GM19452 (cell line): ENCODE measurements around the gene CNN1.

Source experiments
- ATAC-seq: cut with Tn5 transposase; IDR thresholded peaks from one replicate; pipeline ENCODE4 v1.9.1; 2021; ENCODE audit not compliant: unreplicated experiment

Gene CNN1

DNA sequence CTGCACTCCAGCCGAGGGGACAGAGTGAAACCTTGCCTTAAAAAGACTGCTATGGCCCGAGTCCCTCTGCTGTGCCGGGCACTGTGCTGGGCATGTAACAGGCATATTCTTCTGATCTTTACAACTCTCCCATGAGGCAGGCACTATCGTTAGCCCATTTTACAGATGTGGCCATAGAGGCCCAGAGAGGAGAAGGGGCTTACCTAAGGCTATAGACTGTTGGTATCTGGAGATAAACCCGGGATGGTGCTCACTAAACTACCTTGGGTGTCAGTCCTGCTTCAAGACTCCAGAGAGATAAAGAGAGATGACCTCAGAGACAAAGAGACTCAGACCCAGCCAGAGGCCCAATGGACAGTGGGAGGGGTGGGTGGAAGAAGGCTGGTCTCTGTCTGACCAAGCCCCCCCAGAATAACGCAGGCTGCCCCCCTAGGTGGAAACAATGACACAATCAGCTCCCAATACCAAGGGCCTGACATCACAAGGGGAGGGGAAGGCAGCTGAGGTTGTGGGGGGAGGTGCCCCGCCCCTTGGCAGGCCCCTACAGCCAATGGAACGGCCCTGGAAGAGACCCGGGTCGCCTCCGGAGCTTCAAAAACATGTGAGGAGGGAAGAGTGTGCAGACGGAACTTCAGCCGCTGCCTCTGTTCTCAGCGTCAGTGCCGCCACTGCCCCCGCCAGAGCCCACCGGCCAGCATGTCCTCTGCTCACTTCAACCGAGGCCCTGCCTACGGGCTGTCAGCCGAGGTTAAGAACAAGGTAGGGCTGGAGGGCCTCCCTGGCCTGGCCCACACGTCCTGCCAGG lies at the start of gene CNN1:
CNN1 (plus strand) TSS at position 620 of the 805 bp plus-strand sequence; CDS start at position 697, 77 bp downstream.
- ATAC-seq = no peak

DNA sequence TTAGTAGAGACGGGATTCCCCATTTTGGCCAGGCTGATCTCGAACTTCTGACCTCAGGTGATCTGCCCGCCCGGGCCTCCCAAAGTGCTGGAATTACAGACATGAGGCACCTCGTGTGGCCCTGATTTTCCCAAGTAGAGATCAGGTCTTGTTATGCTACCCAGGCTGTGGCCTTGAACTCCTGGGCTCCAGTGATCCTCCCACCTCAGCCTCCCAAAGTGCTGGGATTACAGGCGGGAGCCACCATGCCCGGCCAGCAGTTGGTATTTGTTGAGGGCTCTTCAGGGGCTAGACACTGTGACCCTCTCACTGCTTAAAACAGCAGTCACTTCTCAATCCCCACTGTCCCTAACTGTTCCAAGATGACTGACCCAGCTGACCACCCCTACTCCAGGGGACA lies 49.3 kb upstream of the CNN1 start:
- ATAC-seq = no peak

DNA sequence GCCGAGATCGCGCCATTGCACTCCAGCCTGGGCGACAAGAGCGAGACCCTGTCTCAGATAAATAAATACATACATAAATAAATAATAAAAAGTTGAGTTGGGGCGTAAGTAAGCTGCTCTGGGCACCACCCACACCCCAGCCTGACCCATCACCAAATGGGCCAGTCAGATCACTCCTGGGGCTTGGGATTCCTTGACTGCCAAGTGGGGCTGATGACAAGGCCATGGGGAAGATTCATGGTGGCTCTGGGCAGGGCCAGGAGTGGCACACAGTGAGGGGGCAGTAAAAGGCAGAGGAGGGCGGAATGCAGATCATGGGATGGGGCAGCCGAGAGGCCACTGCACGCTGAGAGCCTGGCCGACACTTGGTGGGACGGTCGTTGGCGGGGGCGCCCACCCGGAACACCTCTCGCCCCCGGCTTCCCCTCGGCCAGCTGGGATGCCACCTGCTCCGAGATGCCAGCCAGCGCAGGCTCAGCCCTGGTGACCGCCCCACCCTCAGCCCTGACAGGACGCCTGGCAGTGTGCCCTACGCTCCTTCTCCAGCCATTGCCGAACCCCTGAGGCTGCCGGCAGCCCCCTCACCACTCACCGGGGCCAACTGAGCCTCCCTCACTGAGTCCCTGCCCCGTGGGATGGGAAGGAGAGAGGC lies 43.9 kb upstream of the CNN1 start:
- ATAC-seq = no peak

DNA sequence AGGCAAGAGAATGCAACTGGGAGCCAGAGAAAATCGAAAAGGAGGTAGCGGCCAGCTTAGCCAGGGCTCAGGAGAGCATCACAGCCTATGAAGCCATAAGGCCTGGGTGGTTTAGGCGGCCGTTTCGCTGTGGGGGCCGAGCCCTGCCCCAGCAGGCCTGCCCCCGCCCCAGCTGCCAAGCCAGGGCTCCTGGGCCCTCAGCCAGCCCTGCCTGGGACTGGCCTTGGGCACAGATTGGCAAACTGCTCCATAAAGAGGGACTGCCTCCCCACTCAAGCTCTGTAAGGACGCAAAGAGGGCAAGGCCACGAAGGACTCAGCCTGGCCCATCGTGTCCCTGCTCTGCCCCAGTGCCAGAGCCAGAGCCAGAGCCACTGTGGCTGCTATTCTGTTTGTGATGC lies 43.2 kb upstream of the CNN1 start:
- no peak for ATAC-seq

DNA sequence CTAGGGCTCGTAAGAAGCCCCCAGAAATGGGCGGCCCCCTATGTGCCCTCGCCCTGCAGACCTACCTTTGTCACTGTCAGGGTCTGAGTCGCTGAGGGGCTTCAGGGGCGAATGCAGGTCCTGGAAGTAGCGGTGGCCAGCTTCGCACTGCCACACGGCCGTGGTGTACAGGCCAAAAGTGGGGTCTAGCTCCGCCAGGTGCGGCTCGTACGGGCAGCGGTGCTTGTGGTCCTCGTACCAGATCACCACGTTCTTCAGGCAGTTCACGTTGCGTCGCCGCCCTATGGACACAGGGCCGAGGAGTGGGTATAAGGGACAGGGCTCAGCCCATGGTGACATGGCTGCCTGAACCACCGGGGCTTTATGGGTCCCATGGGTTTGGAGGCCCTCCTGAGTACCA lies 42.8 kb upstream of the CNN1 start:
- ATAC-seq = no peak

DNA sequence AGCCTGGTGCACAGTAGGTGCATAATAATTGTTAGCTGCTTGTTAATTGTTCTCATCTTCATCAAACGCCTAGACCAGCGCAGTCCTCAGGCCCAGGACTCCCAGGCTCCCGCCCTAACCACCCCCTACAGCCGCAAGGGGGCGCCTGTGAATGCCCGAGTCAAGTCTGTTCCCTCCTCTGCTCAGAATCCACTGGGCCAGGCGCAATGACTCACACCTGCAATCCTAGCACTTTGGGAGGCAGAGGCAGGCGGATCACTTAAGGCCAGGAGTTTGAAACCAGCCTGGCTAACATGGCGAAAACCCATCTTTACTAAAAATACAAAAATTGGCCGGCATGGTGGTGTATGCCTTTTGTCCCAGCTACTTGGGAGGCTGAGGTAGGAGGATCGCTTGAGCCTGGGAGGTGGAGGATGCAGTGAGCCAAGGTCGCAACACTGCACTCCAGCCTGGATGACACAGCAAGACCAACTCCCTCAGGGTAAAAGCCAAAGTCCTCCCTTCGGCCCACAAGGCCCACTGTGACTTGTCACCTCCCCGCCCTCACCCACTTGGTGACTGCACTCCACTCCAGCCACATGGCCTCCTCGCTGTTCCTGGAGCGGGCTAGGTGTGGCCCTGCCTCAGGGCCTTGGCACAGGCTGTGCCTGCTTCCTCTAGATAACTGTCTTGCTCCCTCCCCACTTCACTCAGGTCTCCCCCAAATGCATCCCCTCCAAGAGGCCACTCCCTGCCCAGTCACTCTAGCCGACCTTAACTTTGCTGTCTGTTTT lies 42.1 kb upstream of the CNN1 start:
- ATAC-seq = no peak

DNA sequence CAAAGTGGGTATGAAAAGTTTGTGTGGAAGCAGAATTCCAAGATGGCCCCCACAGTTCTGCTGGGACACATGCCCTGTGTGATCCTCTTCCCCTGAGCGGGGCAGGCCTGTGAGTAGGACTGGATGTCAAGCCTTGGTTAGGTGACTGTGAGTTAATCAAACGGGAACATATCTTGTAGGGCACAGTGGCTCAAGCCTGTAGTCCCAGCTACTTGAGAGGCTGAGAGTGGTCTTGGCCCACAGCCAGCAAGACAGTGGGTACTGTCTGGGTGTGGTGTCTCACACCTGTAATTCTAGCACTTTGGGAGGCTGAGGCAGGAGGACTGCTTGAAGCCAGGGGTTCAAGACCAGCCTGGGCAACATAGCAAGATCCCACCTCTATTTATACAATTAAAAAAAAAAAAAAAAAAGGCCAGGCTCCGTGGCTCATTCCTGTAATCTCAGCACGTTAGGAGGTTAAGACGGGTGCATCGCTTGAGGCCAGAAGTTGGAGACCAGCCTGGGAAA lies 39.4 kb upstream of the CNN1 start:
- ATAC-seq = no peak

DNA sequence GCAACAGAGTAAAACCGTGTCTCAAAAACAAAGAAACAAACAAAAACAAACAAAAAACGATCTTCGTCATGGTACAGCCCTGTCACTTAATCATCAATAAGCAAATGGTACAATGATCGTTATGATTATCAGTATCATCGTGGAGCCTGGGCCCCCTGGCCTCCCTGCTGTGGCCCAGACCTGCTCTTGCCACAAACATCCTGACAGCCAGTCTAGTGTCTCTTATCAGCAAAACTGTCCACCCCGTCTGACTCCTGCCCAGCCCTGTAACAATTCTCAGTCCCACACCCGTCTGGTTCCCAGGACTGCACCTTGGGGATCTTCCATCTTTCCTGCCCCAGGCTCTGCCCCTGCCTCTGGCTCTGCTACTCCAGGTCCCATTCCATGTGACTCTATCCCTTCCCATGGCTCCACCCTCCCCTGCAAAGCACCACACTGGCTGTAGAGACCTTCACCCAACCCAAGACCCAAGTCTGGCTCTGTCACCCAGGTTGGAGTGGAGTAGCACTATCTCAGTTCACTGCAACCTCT lies 38.7 kb upstream of the CNN1 start:
- no peak for ATAC-seq

DNA sequence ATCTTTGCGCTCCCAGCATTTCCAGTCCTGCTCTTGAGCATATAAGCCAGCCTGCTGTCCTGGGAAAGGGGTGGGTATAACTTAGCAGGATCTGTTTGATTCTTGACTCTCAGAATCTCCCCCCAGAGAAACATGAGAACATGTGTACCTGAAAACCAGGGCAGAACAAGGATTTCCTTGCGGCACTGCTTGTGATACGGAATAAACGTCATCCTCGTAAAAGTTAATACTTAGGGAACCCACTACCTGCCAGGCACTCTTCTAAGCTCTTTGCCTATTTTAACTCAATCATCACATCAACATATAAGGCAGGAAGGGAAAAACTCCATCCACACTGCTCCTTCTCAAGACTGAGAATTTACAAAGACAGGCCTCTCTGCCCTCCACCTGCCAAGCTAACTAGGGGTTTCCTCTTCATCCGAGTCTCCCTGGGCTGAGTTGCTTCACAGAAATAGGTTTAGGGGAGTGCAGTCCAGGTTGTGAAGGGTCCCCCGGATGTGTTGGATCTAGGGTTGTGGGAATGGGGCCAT lies 34.1 kb upstream of the CNN1 start:
- ATAC-seq = no peak

DNA sequence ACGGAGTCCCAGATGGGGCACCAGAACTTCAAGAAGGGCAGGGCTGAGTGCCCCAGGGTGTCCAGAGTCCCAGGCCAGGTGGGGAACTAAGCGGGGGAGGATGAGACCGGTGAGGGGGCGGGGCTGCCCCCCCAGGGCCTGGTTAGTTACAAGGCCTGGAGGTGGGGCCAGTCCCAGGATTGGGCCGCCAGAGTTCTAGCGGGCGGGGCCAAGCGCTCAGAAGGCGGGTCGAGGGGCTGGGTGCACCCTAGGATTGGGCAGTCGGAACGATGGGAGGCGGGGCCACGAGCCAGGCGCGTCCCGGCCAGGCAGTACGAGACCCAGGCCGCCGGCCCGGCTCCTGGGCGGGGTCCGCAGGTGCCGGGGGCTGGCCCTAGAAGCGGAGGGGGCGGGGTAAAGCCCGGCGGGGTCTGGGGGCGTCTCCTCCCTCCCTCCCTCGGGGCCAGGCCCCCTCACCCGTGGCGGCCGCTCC lies 33.6 kb upstream of the CNN1 start:
- peak; percentile 90 for ATAC-seq

DNA sequence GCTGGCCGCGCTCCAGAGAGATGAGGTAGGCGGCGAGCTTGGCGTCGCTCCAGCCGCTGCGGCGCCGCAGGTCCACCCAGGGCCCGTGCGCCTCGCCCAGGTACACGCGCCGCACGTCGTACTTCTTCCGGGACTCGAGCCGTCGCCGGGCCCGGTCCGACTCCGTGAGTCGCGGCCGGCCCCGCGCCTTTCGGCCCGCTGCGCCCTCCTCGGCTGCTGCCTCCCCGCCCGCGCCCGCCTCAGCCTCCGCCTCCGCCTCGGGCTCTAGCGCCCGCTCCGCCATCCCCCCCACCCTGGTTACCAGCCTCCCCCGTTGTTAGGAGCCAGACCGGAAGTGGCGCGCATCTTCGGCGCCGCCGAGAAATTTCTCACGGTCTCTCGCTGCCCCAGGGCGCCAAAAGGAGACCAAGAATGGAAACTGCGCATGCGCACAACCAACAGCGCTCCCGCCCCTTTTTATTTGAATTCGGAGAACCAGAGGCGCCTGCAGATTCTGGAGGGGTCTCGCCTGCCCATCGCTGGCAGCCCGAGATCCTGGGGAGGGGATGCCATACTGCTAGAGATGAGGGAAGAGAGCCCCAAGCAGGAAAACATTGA lies 33.0 kb upstream of the CNN1 start, which contains the start of gene ZNF653:
ZNF653 (minus strand) TSS at position 336 of the 597 bp plus-strand sequence; CDS start at position 283, 53 bp downstream.
- peak; percentile 53 for ATAC-seq

DNA sequence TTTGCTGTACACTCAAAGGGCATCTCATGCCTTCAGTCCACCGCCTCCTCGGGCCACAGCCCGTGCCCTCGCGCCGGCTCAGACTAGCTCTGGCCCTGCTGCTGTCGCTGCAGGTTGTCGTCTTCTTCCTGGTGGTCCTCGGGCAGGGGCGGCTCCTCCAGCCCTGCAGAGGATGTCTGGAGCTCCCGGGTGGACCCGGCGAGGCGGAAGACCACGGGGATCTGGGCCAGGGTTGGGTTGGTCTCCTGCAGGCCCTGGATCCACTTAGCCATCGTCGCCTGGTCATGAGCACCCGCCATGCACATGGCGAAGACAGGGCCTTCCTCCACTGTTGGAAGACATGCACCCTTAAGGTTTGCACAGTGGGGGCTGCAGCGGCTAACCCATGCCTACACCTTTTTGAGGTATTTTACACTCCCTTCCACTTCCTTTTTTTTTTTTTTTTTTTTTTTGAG lies 32.5 kb upstream of the CNN1 start:
- ATAC-seq = peak; percentile 38

DNA sequence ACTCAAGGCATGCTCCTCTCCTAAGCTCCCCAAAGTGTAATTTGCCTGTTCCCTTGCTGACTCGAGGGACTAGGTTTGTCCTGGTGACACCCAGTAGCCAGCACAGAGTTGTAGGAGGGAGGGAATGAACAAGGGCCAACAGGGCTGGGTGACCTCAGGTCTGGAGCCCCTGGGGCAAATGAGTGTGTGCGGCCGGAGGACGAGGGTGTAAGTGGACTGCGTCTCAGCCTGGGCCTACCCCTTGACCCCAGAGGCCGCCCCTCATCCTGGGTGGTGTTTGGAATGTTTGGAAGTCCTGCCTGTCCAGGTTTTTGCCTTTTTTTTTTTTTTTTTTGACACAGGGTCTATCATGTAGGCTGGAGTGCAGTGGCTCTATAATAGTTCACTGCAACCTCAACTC lies 31.7 kb upstream of the CNN1 start:
- ATAC-seq = no peak

DNA sequence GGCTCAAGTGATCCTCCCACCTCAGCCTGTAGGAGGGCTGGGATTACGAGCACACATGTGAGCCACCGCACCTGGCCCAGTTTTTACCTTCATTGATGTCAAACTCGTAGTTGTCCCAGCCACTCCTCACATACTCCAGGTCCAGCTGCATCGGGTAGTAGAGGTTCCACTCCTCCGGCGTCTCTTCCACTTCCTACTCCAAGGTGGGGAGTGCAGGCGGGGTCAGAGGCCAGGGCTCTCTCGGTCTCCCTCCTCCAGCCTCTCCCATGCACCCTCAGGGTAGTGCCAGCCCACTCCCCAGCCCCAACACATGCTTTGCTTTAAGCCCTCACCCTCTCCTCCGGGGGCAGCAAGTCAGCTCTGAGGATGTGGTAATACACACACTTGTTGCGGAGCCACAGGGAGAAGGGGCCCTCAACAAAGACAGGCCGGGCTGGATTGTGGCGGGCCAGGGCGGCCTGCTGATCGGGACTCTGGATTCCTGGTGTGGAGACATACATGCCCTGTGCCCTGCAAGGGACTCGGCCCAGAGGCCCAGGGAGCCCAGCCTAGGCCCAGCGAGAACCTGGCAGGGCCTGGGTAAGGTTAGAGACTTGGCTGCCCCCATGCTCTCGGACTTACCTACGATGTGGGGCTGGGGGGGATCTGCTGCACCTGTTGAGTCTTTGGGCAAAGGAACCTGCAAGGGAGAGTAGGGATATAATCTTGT lies 31.1 kb upstream of the CNN1 start:
- ATAC-seq = no peak

DNA sequence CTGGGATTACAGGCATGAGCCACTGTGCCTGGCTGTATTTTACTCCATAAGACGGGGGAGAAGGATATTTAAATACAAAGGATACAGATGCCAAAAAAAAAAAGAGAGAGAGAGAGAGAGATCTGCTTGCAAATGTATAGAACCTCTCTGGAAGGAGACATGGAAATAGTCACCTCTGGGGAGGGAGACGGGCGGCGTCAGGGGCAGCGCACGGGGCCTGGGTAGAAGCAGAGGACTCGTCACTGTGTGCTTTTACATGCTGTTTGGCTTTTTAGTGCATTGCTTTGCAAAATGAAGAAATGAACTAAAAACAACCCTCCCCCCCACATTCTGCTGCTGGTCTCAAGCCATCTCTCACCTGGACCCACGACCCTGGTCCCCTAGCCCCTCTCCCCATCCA lies 28.2 kb upstream of the CNN1 start:
- no peak for ATAC-seq

DNA sequence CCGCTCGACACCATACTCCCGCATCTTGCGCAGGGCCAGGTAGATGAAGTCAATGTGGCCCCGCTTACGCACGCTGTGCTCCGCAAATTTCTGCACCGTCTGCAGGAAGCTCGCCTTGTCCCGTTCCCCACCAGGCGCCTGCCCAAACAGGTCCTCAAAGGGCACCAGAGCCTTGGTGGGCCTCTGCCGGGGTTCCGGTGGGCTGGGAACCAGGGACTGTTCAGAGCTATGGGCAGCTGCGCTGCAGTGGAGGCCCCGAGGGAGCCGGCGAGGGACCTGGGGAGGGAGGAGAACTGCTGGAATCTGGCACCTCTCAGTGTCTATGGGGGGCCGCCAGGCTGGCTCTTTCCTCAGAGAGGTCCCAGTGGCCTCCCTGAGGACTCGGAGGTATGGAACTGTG lies 24.7 kb upstream of the CNN1 start:
- no peak for ATAC-seq

DNA sequence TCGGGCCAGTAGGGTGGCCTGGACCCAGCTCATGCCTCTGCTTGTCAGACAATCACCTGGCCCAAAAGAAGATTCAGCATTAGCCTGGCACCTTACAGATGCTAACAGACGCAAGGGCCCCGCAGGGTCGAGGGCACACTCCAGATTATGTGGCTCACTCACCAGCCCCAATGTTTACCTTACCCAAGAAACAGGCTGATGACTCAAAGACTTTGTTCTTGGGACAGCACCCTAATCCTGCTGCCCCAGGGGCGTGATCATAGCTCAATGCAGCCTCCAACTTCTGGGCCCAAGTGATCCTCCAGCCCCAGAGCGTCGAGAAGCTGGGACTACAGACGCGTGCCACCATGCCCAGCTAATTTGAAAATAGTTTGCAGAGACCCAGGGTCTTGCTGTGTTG lies 19.5 kb upstream of the CNN1 start:
- no peak for ATAC-seq

DNA sequence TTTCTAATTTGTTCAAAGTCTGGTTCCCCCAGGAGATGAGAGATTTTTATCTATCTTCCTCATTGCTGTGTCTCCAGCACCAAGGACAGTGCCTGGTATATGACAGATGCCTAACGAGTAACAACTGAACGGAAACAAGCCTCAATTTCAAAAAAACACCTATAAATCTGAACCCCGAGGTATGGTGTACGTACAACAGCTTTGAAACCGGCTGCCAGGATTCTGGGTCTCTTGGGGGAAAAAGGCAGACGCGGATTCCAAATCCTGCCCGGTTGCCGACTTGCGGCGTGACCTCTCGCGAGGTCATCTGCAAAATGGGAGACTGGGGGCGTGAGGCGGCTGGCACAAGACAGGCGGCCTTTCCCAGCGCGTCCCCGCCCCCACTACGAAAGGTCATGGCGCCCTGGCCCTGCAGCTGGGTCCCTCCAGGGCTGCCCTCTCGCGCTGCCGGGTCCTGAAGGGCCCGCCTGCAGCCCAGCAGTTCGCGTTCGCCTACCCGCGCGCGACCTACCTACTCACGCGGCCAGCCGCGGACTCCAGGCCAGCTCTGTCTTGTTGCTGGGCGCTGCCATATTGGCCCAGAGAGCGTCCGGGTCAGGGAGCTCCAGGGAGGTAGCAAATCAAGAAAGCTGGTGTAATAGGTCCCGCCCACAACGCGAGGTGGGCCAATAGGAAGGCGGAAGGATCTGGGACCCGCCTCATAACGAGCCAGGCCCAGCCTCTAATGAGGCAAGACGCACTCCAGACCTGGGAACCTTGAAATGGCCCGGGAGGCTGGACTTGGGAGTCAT lies 9.9 kb upstream of the CNN1 start, which contains the start of gene ECSIT:
ECSIT (minus strand) TSS at position 584 of the 791 bp plus-strand sequence. CDS start 9,964 bp downstream, outside the sequence.
- ATAC-seq = peak; percentile 84

DNA sequence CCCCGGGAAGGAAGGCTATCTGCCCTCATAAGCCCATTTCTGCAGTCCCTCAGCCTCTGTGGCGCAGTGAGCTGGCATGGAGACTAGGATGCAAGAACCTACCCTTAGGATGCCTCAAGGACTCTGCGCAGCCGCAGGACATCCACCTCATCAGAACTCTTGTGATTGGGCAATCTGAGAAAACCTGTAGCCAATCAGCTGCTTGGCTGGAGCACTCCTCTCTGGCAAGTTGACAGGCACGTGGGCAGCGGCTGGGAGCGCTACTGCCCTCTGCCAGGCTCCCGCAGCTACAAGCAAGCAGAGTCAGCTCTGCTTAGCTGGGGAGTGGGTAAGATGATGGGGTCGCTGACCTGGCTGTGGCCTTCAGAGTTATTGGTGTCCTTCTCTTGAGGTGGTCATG lies 8.2 kb upstream of the CNN1 start:
- ATAC-seq = no peak
